ENCODE measurements around the gene TENT4B. TPM values are rescaled to one million over a fixed set of nuclear protein-coding genes. Genes with fewer than 3 reads are reported as not detected.

TENT4B gene
- polyA plus RNA-seq, 2 of the 4 experiments (the other 2 are of a cell fraction): 12.2 to 19.4 TPM

- CTCF ChIA-PET: interaction anchor here (1.1 to 1.2 kb wide), 2 partner anchors 10 to 19 kb away, joined by 3 to 5 read pairs; no protein-coding TSS in a partner anchor
- POLR2A ChIA-PET: no interaction called here
- H3K9me3 ChIP-seq: no peaks in the 10 kb centered on the region
- FAIRE-seq: no peak
- DNase-seq (ENCODE audit: low read depth in 1 of 2, low spot score in 1 of 2): no peak
- 61% methylated on average over 2 of the region's 2 CpGs for WGBS (ENCODE audit: missing lambda C conversion rate)
- TF ChIP-seq CTCF (IDR thresholded peaks at IDR 0.05) (no peak), MAFK (IDR thresholded peaks at IDR 0.05; ENCODE audit: partially characterized antibody) (peak; percentile 60)
- no peak overlapping the region for H3K4me3 ChIP-seq
- H3K27ac ChIP-seq: no peak overlapping the region
- H3K4me1 ChIP-seq: peaks cover 22% of the 10 kb centered on the region
- H3K4me2 ChIP-seq: no peak overlapping the region
- no peak for ATAC-seq
Observed at GRCh38 chr16:50190292-50190691, 37.2 kb downstream of the TENT4B start.

- DNase-seq (ENCODE audit: low read depth in 1 of 2, low spot score in 1 of 2) (no peak), ATAC-seq (no peak), FAIRE-seq (no peak)
- ChIA-PET CTCF (interaction anchor here (0.6 to 1.9 kb wide), 3 partner anchors 9 to 1565 kb away, joined by 3 to 4 read pairs (median 3); no protein-coding TSS in a partner anchor), POLR2A (no interaction called here)
- H3K27ac ChIP-seq: no peak overlapping the region
- H3K4me2 ChIP-seq: no peak overlapping the region
- TF ChIP-seq HMGXB4 (CRISPR knock-in tag; IDR thresholded peaks at IDR 0.05; ENCODE audit: borderline replicate concordance): no peak
- TF ChIP-seq ZFP36 (IDR thresholded peaks at IDR 0.05; ENCODE audit: borderline replicate concordance, partially characterized antibody): no peak
- TF ChIP-seq REST (IDR thresholded peaks at IDR 0.05): no peak
- no peak for TF ChIP-seq NR3C1 (IDR thresholded peaks at IDR 0.05)
- TF ChIP-seq BHLHE40 (IDR thresholded peaks at IDR 0.05; ENCODE audit: low read depth, low read length): no peak
- no peak for TF ChIP-seq HOXB13 (CRISPR knock-in tag; IDR thresholded peaks at IDR 0.05; ENCODE audit: low read depth)
- TF ChIP-seq KDM1A (IDR thresholded peaks at IDR 0.05; ENCODE audit: low read depth): no peak
- no peak overlapping the region for H3K4me3 ChIP-seq
- H3K4me1 ChIP-seq: peaks cover 18% of the 10 kb centered on the region
- no peaks in the 10 kb centered on the region for H3K9me3 ChIP-seq
- 100% methylated on average over 2 of the region's 2 CpGs for WGBS (ENCODE audit: missing lambda C conversion rate)
Observed at GRCh38 chr16:50192386-50193050, 39.4 kb downstream of the TENT4B start.

- Histone ChIP-seq H3K27ac (no peak overlapping the region), H3K4me2 (no peak overlapping the region), H3K4me3 (no peak overlapping the region), H3K4me1 (peaks cover 19% of the 10 kb centered on the region), H3K9me3 (no peaks in the 10 kb centered on the region)
- CTCF ChIA-PET: interaction anchor here (0.7 kb wide), 1 partner anchor 18 kb away, joined by 3 read pairs; no protein-coding TSS in a partner anchor
- DNase-seq (ENCODE audit: low read depth in 1 of 2, low spot score in 1 of 2) (no peak), ATAC-seq (no peak), FAIRE-seq (no peak)
- POLR2A ChIA-PET: no interaction called here
- WGBS (ENCODE audit: missing lambda C conversion rate): 70% methylated on average over 5 of the region's 5 CpGs
- TF ChIP-seq ATOH8 (CRISPR knock-in tag; IDR thresholded peaks at IDR 0.05; ENCODE audit: low read depth): no peak
- no peak for TF ChIP-seq CBX8 (IDR thresholded peaks at IDR 0.05)
- TF ChIP-seq TFCP2L1 (CRISPR knock-in tag; IDR thresholded peaks at IDR 0.05): no peak
- no peak for TF ChIP-seq NFE2L2 (conservative IDR thresholded peaks at IDR 0.05; ENCODE audit: low read length)
- no peak for TF ChIP-seq CTCF (IDR thresholded peaks at IDR 0.05)
- TF ChIP-seq POLR2AphosphoS2 (conservative IDR thresholded peaks at IDR 0.05; ENCODE audit: low read length): no peak
- no peak for TF ChIP-seq ZC3H11A (IDR thresholded peaks at IDR 0.05)
- no peak for TF ChIP-seq MYC (IDR thresholded peaks at IDR 0.05; ENCODE audit: borderline replicate concordance, low read length)
- no peak for TF ChIP-seq RNF2 (IDR thresholded peaks at IDR 0.05; ENCODE audit: borderline replicate concordance, low read depth)
- TF ChIP-seq CEBPB (IDR thresholded peaks at IDR 0.05): no peak
- TF ChIP-seq CHD4 (IDR thresholded peaks at IDR 0.05; ENCODE audit: borderline replicate concordance): no peak
- no peak for TF ChIP-seq RAD21 (conservative IDR thresholded peaks at IDR 0.05 in 1 of 2, IDR thresholded peaks at IDR 0.05 in 1 of 2)
Observed at GRCh38 chr16:50193594-50193993, 40.5 kb downstream of the TENT4B start.

Measured in A549 (cell line).